PC-3 (cell line): ENCODE measurements around the gene SETBP1. TPM values are rescaled to one million over a fixed set of nuclear protein-coding genes. Genes with fewer than 3 reads are reported as not detected.

Experiments
- ATAC-seq: fragments of 200-7000 bp; cut with Tn5 transposase; 2 replicates; pipeline ENCODE4 v1.9.1; 2020; ENCODE audit warnings: mild to moderate bottlenecking, moderate library complexity
- BruUV-seq: library from RNA; stranded (reverse); fragments of 400-500 nt; replicated peaks from 2 replicates; lab custom pipeline; 2021; lab: Mats Ljungman, UMichigan
- CTCF ChIA-PET: fragments of 300-600 bp; sonication (Branson Sonifier 250); formaldehyde crosslinking; loops from one replicate; lab custom pipeline; 2022; ENCODE audit warnings: antibody characterized with exemption; lab: Charles Lee
- POLR2A ChIA-PET: fragments of 300-600 bp; sonication (Branson Sonifier 250); formaldehyde crosslinking; loops from one replicate; lab custom pipeline; 2022; ENCODE audit warnings: antibody characterized with exemption; ENCODE audit not compliant: unreplicated experiment; lab: Charles Lee
- DNase-seq: peaks from one replicate; pipeline ENCODE4 v3.0.0-alpha.2; 2015
- H2AFZ ChIP-seq: fragments of 300-600 bp; sonication (generic); 2 replicates; pipeline ENCODE4 v1.6.0; 2016; ENCODE audit warnings: antibody characterized with exemption, low read length
- H3F3A ChIP-seq: fragments of 300-600 bp; sonication (generic); one replicate; pipeline ENCODE4 v1.6.0; 2017; ENCODE audit warnings: antibody characterized with exemption, low read length, control low read depth, mild to moderate bottlenecking; ENCODE audit not compliant: unreplicated experiment
- H3K27ac ChIP-seq: fragments of 300-600 bp; sonication (generic); 2 replicates; pipeline ENCODE4 v1.5.1; 2016; ENCODE audit warnings: mild to moderate bottlenecking, low read length
- H3K27me3 ChIP-seq: fragments of 300-600 bp; sonication (generic); 2 replicates; pipeline ENCODE4 v1.6.1; 2016; ENCODE audit warnings: low read length, mixed read lengths
- H3K36me3 ChIP-seq: fragments of 300-600 bp; sonication (generic); 2 replicates; pipeline ENCODE4 v1.6.1; 2016; ENCODE audit warnings: low read depth, mixed run types, low read length, mixed read lengths
- H3K4me1 ChIP-seq: fragments of 300-600 bp; sonication (generic); 2 replicates; pipeline ENCODE4 v1.5.1; 2016; ENCODE audit warnings: low read length; ENCODE audit not compliant: insufficient read depth
- H3K4me2 ChIP-seq: fragments of 300-600 bp; sonication (generic); 2 replicates; pipeline ENCODE4 v1.6.0; 2016; ENCODE audit warnings: low read length
- H3K4me3 ChIP-seq: fragments of 300-600 bp; sonication (generic); 2 replicates; pipeline ENCODE4 v1.5.1; 2016; ENCODE audit warnings: mild to moderate bottlenecking, low read length, mixed read lengths
- H3K79me2 ChIP-seq: fragments of 300-600 bp; sonication (generic); 2 replicates; pipeline ENCODE4 v1.6.1; 2017; ENCODE audit warnings: low read length, mixed read lengths
- H3K9ac ChIP-seq: fragments of 300-600 bp; sonication (generic); 2 replicates; pipeline ENCODE4 v1.6.0; 2016; ENCODE audit warnings: mild to moderate bottlenecking, low read length
- H3K9me2 ChIP-seq: fragments of 300-600 bp; sonication (generic); replicated peaks from 2 replicates; pipeline ENCODE4 v1.6.1; 2016; ENCODE audit warnings: mixed run types, low read length, mixed read lengths
- H3K9me3 ChIP-seq: fragments of 300-600 bp; sonication (generic); 2 replicates; pipeline ENCODE4 v1.6.1; 2016; ENCODE audit warnings: low read length, mixed read lengths
- H4K20me1 ChIP-seq: fragments of 300-600 bp; sonication (generic); 2 replicates; pipeline ENCODE4 v1.6.1; 2016; ENCODE audit warnings: low read length, mixed read lengths
- EZH2 ChIP-seq: fragments of 300-600 bp; sonication (generic); IDR thresholded peaks from one replicate; pipeline ENCODE4 v1.6.1; 2017; ENCODE audit warnings: antibody characterized with exemption, mild to moderate bottlenecking, low read length; ENCODE audit not compliant: unreplicated experiment
- EZH2phosphoT487 ChIP-seq: fragments of 300-600 bp; sonication (generic); IDR thresholded peaks from 2 replicates; pipeline ENCODE4 v1.6.1; 2018; ENCODE audit warnings: mild to moderate bottlenecking, antibody characterized with exemption, low read length, borderline replicate concordance
- intact Hi-C: fragments of 100-400 bp; cut with micrococcal nuclease; formaldehyde crosslinking; loops from 2 replicates; pipeline ENCODE4 v1.9.0; 2023
- total RNA-seq: library from RNA; depleted of rRNA; stranded (reverse); fragments of >200 nt; gene quantifications from 2 replicates; pipeline ENCODE4 v1.2.3, GENCODE V29; 2014
- TF ChIP-seq, protein P1 (sequence below): fragments of 300-600 bp; sonication (generic); conservative IDR thresholded peaks from 2 replicates; pipeline ENCODE4 v1.5.1; 2017; ENCODE audit warnings: antibody characterized with exemption, low read depth, mild to moderate bottlenecking, low read length

SETBP1 gene
- total RNA-seq, 1 experiment from 2014 or later, result 2.3 TPM

DNA sequence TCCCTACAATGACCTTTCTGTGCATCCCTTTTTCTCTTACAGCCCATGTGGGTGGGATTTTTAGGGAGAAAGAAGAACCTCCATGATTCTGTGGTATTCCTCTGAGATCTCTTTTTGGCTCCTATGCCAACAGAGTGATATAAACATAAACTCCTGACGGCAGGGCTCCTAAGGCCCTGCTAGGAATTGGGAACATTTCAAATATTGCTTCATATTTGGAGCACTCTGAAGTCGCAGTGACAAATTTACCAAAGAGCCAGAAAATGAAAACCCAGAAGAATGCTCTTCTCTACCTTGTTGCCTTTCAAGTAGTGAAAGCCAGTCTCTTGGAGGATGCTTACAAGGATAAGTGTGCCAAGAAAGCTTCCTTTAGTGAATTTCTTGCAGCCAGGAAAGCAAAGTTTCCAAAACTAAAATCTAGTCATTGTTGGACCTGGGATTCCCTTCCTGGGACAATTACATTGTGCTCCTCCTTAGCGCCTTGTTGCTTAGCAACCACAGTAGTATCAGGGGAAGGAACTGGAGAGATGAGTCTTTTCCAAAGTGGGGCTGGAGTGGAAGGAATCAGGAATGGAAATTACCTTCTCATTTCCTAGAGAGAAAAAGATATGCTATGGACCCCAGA is 7.3 kb upstream of the SETBP1 start:
- CTCF ChIA-PET, result no interaction called here
- no peaks in the 10 kb centered on the region for H3F3A ChIP-seq
- intact Hi-C loops, result loop anchor here (10.0 kb wide), 2 partner anchors 229 to 549 kb away; no protein-coding TSS in a partner anchor
- no peak for ATAC-seq
- no peaks in the 10 kb centered on the region for H3K9me2 ChIP-seq
- H3K27ac ChIP-seq, result no peak overlapping the region
- no peaks in the 10 kb centered on the region for H3K79me2 ChIP-seq
- POLR2A ChIA-PET, result no interaction called here
- TF ChIP-seq EZH2 (no peak), EZH2phosphoT487 (no peak)
- TF ChIP-seq, protein P1, sequence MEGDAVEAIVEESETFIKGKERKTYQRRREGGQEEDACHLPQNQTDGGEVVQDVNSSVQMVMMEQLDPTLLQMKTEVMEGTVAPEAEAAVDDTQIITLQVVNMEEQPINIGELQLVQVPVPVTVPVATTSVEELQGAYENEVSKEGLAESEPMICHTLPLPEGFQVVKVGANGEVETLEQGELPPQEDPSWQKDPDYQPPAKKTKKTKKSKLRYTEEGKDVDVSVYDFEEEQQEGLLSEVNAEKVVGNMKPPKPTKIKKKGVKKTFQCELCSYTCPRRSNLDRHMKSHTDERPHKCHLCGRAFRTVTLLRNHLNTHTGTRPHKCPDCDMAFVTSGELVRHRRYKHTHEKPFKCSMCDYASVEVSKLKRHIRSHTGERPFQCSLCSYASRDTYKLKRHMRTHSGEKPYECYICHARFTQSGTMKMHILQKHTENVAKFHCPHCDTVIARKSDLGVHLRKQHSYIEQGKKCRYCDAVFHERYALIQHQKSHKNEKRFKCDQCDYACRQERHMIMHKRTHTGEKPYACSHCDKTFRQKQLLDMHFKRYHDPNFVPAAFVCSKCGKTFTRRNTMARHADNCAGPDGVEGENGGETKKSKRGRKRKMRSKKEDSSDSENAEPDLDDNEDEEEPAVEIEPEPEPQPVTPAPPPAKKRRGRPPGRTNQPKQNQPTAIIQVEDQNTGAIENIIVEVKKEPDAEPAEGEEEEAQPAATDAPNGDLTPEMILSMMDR, result no peak
- BruUV-seq, result no TSS peak
- DNase-seq, result no peak
- no peak overlapping the region for H3K4me3 ChIP-seq
- H4K20me1 ChIP-seq, result no peaks in the 10 kb centered on the region
- H3K36me3 ChIP-seq, result no peaks in the 10 kb centered on the region
- no peak overlapping the region for H3K4me2 ChIP-seq
- no peak overlapping the region for H3K9ac ChIP-seq
- H3K27me3 ChIP-seq, result no peaks in the 10 kb centered on the region
- H3K9me3 ChIP-seq, result no peaks in the 10 kb centered on the region
- H2AFZ ChIP-seq, result no peak overlapping the region
- no peaks in the 10 kb centered on the region for H3K4me1 ChIP-seq

DNA sequence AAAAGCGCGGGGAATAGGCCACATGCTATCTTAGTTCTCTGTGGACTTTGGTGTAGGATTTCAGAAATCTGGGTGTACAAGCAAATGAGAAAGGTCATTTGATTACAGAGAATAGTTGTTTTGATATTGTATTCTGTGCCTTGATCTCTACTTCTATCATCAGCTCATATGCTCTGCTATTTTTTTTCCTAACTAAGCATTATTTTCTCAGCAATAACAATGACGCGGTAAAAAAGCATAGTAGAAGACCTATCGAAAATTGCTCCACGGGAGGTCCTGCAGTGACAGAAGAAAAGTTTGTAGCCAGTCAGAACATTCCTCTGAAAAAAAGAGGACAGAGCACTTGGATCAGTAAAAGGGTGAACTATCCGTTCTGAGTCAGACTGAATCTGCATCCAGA is 2.8 kb upstream of the SETBP1 start:
- DNase-seq (no peak), ATAC-seq (no peak)
- Histone ChIP-seq H3K9ac (no peak overlapping the region), H3K9me2 (no peaks in the 10 kb centered on the region), H3K4me2 (no peak overlapping the region), H3K4me1 (peaks cover 8% of the 10 kb centered on the region; the same call in 1 of the 2 replicates), H3F3A (no peaks in the 10 kb centered on the region), H2AFZ (no peak overlapping the region), H3K4me3 (no peak overlapping the region), H3K79me2 (no peaks in the 10 kb centered on the region), H3K27me3 (no peaks in the 10 kb centered on the region), H3K36me3 (no peaks in the 10 kb centered on the region), H4K20me1 (no peaks in the 10 kb centered on the region), H3K9me3 (no peaks in the 10 kb centered on the region), H3K27ac (no peak overlapping the region)
- no TSS peak for BruUV-seq
- intact Hi-C loops, result loop anchor here (5.0 to 10.0 kb wide), 3 partner anchors 76 to 553 kb away; no protein-coding TSS in a partner anchor
- CTCF ChIA-PET, result no interaction called here
- POLR2A ChIA-PET, result no interaction called here
- TF ChIP-seq EZH2phosphoT487, result no peak
- TF ChIP-seq, protein P1, result no peak
- no peak for TF ChIP-seq EZH2

DNA sequence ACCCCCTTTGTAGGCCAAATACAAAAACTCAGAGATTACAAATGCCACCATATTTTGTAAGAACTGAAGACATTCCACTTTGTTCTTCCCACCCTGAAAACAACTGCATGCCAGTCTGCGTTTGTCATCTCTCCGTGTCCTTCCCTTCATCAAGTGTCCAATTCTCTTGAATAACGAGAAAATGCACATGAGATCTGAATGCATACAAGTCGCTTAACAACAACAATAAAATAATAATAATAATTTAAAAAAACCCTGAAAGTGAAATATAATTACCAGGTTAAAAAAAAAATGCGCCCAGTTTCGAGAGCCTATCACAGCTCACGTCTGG is 2.0 kb upstream of the SETBP1 start:
- intact Hi-C loops, result loop anchor here (1.0 to 10.0 kb wide), 4 partner anchors 76 to 554 kb away; no protein-coding TSS in a partner anchor
- H3K4me1 ChIP-seq, result peaks cover 11% of the 10 kb centered on the region; the same call in 1 of the 2 replicates
- no TSS peak for BruUV-seq

More for the DNA sequence above, 2.0 kb upstream of the SETBP1 start:
- TF ChIP-seq EZH2phosphoT487 (no peak), EZH2 (no peak)
- TF ChIP-seq, protein P1, result no peak
- CTCF ChIA-PET, result interaction anchor here (0.5 kb wide), 1 partner anchor 27 kb away, joined by 3 read pairs; no protein-coding TSS in a partner anchor
- peak overlapping the region; percentile 76 for H3K4me2 ChIP-seq
- H3K9me3 ChIP-seq, result no peaks in the 10 kb centered on the region
- POLR2A ChIA-PET, result no interaction called here
- H3F3A ChIP-seq, result no peaks in the 10 kb centered on the region
- ATAC-seq (no peak), DNase-seq (no peak)
- no peaks in the 10 kb centered on the region for H4K20me1 ChIP-seq
- H3K4me3 ChIP-seq, result peak overlapping the region; percentile 73; the same call in 1 of the 2 replicates
- H2AFZ ChIP-seq, result peak overlapping the region; percentile 30; the same call in 1 of the 2 replicates
- H3K9me2 ChIP-seq, result no peaks in the 10 kb centered on the region
- no peaks in the 10 kb centered on the region for H3K36me3 ChIP-seq
- no peaks in the 10 kb centered on the region for H3K27me3 ChIP-seq
- H3K27ac ChIP-seq, result no peak overlapping the region
- H3K9ac ChIP-seq, result peak overlapping the region; percentile 75; the same call in 1 of the 2 replicates
- H3K79me2 ChIP-seq, result no peaks in the 10 kb centered on the region
